WTC11 (cell line): ENCODE measurements around the gene NFAT5. TPM values are rescaled to one million over a fixed set of nuclear protein-coding genes. Genes with fewer than 3 reads are reported as not detected.

ENCODE experiments used
- ATAC-seq: fragments of 200-7000 bp; cut with Tn5 transposase; 2 replicates; pipeline ENCODE4 v1.10.0; 2021; ENCODE audit warnings: mild to moderate bottlenecking, moderate library complexity
- CTCF ChIA-PET: fragments of 300-600 bp; sonication (Branson Sonifier 250); formaldehyde crosslinking; loops from one replicate; lab custom pipeline; 2021; ENCODE audit warnings: antibody characterized with exemption; lab: Charles Lee
- POLR2A ChIA-PET: fragments of 350-600 bp; sonication (Branson Sonifier 250); formaldehyde crosslinking; loops from one replicate; lab custom pipeline; 2021; ENCODE audit warnings: antibody characterized with exemption; lab: Charles Lee
- DNase-seq: peaks from one replicate; pipeline ENCODE4 v3.0.0; 2021; ENCODE audit warnings: low spot score
- H3K27ac Mint-ChIP-seq: 2 replicates; pipeline ENCODE4 v1.8.0; 2021; ENCODE audit warnings: mixed read lengths
- H3K27me3 Mint-ChIP-seq: 2 replicates; pipeline ENCODE4 v1.8.0; 2021; ENCODE audit warnings: low read depth, mild to moderate bottlenecking, moderate library complexity, mixed read lengths
- H3K36me3 Mint-ChIP-seq: 2 replicates; pipeline ENCODE4 v1.8.0; 2021; ENCODE audit warnings: mixed read lengths
- H3K4me1 Mint-ChIP-seq: 2 replicates; pipeline ENCODE4 v1.8.0; 2022; ENCODE audit warnings: mixed read lengths
- H3K4me3 Mint-ChIP-seq: 2 replicates; pipeline ENCODE4 v1.8.0; 2021; ENCODE audit warnings: mild to moderate bottlenecking, moderate library complexity, mixed read lengths
- H3K9me3 Mint-ChIP-seq: 2 replicates; pipeline ENCODE4 v1.8.0; 2021; ENCODE audit warnings: mixed read lengths
- ATF2 ChIP-seq: sonication (generic); formaldehyde crosslinking; IDR thresholded peaks from 2 replicates; pipeline ENCODE4 v1.8.1; 2022; ENCODE audit warnings: low read depth, missing genetic modification reagents, borderline replicate concordance
- CREM ChIP-seq: sonication (generic); formaldehyde crosslinking; IDR thresholded peaks from 2 replicates; pipeline ENCODE4 v1.8.1; 2022; ENCODE audit warnings: mild to moderate bottlenecking, missing genetic modification reagents, moderate library complexity
- E2F4 ChIP-seq: sonication (generic); formaldehyde crosslinking; IDR thresholded peaks from 2 replicates; pipeline ENCODE4 v1.8.1; 2022; ENCODE audit warnings: low read depth, mild to moderate bottlenecking, moderate library complexity, missing genetic modification reagents, borderline replicate concordance
- E2F5 ChIP-seq: sonication (generic); formaldehyde crosslinking; IDR thresholded peaks from 2 replicates; pipeline ENCODE4 v1.8.1; 2022; ENCODE audit warnings: mild to moderate bottlenecking, moderate library complexity, missing genetic modification reagents
- FOXJ3 ChIP-seq: sonication (generic); formaldehyde crosslinking; IDR thresholded peaks from 2 replicates; pipeline ENCODE4 v1.9.0; 2021; ENCODE audit warnings: missing genetic modification reagents, mild to moderate bottlenecking, borderline replicate concordance
- GABPB1 ChIP-seq: sonication (generic); formaldehyde crosslinking; IDR thresholded peaks from 2 replicates; pipeline ENCODE4 v1.8.1; 2023; ENCODE audit warnings: mild to moderate bottlenecking, missing genetic modification reagents
- MLX ChIP-seq: sonication (generic); formaldehyde crosslinking; IDR thresholded peaks from 2 replicates; pipeline ENCODE4 v1.8.1; 2023; ENCODE audit warnings: mild to moderate bottlenecking, missing genetic modification reagents, moderate library complexity
- NR1H2 ChIP-seq: sonication (generic); formaldehyde crosslinking; IDR thresholded peaks from 2 replicates; pipeline ENCODE4 v1.9.0; 2021; ENCODE audit warnings: mild to moderate bottlenecking, moderate library complexity, missing genetic modification reagents
- OVOL2 ChIP-seq: fragments of 250-450 bp; sonication (Bioruptor Pico); IDR thresholded peaks from 2 replicates; pipeline ENCODE4 v1.9.0; 2021; ENCODE audit warnings: mild to moderate bottlenecking, borderline replicate concordance
- SP1 ChIP-seq: sonication (generic); formaldehyde crosslinking; conservative IDR thresholded peaks from 2 replicates; pipeline ENCODE4 v1.8.1; 2022; ENCODE audit warnings: missing genetic modification reagents
- STAT6 ChIP-seq: sonication (generic); formaldehyde crosslinking; conservative IDR thresholded peaks from 2 replicates; pipeline ENCODE4 v1.8.1; 2023; ENCODE audit warnings: mild to moderate bottlenecking, low read depth, missing genetic modification reagents, moderate library complexity
- ZNF219 ChIP-seq: sonication (generic); formaldehyde crosslinking; IDR thresholded peaks from 2 replicates; pipeline ENCODE4 v1.8.0; 2023; ENCODE audit warnings: missing genetic modification reagents, mild to moderate bottlenecking, borderline replicate concordance
- ZNF263 ChIP-seq: sonication (generic); formaldehyde crosslinking; IDR thresholded peaks from 2 replicates; pipeline ENCODE4 v1.8.1; 2022; ENCODE audit warnings: low read depth, mild to moderate bottlenecking, moderate library complexity, missing genetic modification reagents
- ZNF423 ChIP-seq: fragments of 250-450 bp; sonication (Bioruptor Pico); IDR thresholded peaks from 2 replicates; pipeline ENCODE4 v2.1.2; 2022; ENCODE audit warnings: mild to moderate bottlenecking, moderate library complexity
- total RNA-seq: library from RNA; stranded (reverse); gene quantifications from 3 replicates; pipeline ENCODE4 v1.2.3, GENCODE V29; 2021

NFAT5 gene
- total RNA-seq, 1 experiment from 2014 or later: 23.2 TPM

GRCh38 chr16:69703638-69704037, 137.9 kb downstream of the NFAT5 start:
- Mint-ChIP-seq H3K4me3 (no peak overlapping the region), H3K4me1 (0 out of 2 replicates have a peak, but pooled peaks cover 6% of the 10 kb centered on the region), H3K27ac (no peak overlapping the region), H3K36me3 (no peaks in the 10 kb centered on the region), H3K9me3 (no peaks in the 10 kb centered on the region), H3K27me3 (no peaks in the 10 kb centered on the region)
- TF ChIP-seq STAT6: no peak
- TF ChIP-seq CREM (CRISPR knock-in tag): no peak
- TF ChIP-seq NR1H2 (CRISPR knock-in tag): no peak
- TF ChIP-seq OVOL2 (CRISPR knock-in tag): no peak
- no peak for TF ChIP-seq ZNF423 (CRISPR knock-in tag)
- TF ChIP-seq E2F4: no peak
- no peak for TF ChIP-seq ZNF219
- ATAC-seq (no peak), DNase-seq (no peak)
- CTCF ChIA-PET: interaction anchor here (1.4 kb wide), 1 partner anchor 308 kb away, joined by 4 read pairs; no protein-coding TSS in a partner anchor
- POLR2A ChIA-PET: no interaction called here

GRCh38 chr16:69706256-69706974, 140.6 kb downstream of the NFAT5 start:
- ChIA-PET POLR2A (no interaction called here), CTCF (interaction anchor here (0.7 to 3.9 kb wide), 3 partner anchors 48 to 310 kb away, joined by 3 to 36 read pairs (median 3); partner anchors contain the start of gene NOB1)
- DNase-seq (no peak), ATAC-seq (no peak)
- Mint-ChIP-seq H3K27me3 (no peaks in the 10 kb centered on the region), H3K4me3 (no peak overlapping the region), H3K9me3 (no peaks in the 10 kb centered on the region), H3K27ac (peak overlapping the region; percentile 15; the same call in 1 of the 2 replicates), H3K4me1 (0 out of 2 replicates have a peak, but pooled peaks cover 6% of the 10 kb centered on the region), H3K36me3 (no peaks in the 10 kb centered on the region)
- peak; percentile 95 for TF ChIP-seq GABPB1 (CRISPR knock-in tag)
- no peak for TF ChIP-seq SP1 (CRISPR knock-in tag)
- TF ChIP-seq MLX (CRISPR knock-in tag): no peak

GRCh38 chr16:69706975-69707340, 141.2 kb downstream of the NFAT5 start:
- Mint-ChIP-seq H3K4me3 (no peak overlapping the region), H3K36me3 (no peaks in the 10 kb centered on the region), H3K27ac (peak overlapping the region; percentile 15; the same call in 1 of the 2 replicates), H3K9me3 (no peaks in the 10 kb centered on the region), H3K4me1 (0 out of 2 replicates have a peak, but pooled peaks cover 6% of the 10 kb centered on the region), H3K27me3 (no peaks in the 10 kb centered on the region)
- ChIA-PET POLR2A (interaction anchor here (0.6 kb wide), 1 partner anchor 10 kb away, joined by 3 read pairs; no protein-coding TSS in a partner anchor), CTCF (interaction anchor here (1.1 to 3.9 kb wide), 2 partner anchors 47 to 311 kb away, joined by 3 to 36 read pairs; partner anchors contain the start of gene NOB1)
- TF ChIP-seq ATF2 (CRISPR knock-in tag): no peak
- no peak for TF ChIP-seq ZNF263
- no peak for TF ChIP-seq E2F5 (CRISPR knock-in tag)
- no peak for TF ChIP-seq FOXJ3 (CRISPR knock-in tag)
- DNase-seq: no peak
- ATAC-seq: no peak
